Hepatocyte (in vitro differentiated cells): ENCODE results near the gene FES.

Experiments used
- EZH2 ChIP-seq: fragments of 200-600 bp; sonication (generic); IDR thresholded peaks from 2 replicates; pipeline ENCODE4 v1.6.1; 2016; ENCODE audit warnings: antibody characterized with exemption, mild to moderate bottlenecking, borderline replicate concordance
- EZH2phosphoT487 ChIP-seq: fragments of 200-600 bp; sonication (generic); IDR thresholded peaks from one replicate; pipeline ENCODE4 v1.6.1; 2018; ENCODE audit warnings: antibody characterized with exemption, mild to moderate bottlenecking, low read depth, moderate library complexity; ENCODE audit not compliant: unreplicated experiment, severe bottlenecking
- TF ChIP-seq, protein P1 (sequence below): fragments of 200-600 bp; sonication (generic); IDR thresholded peaks from 2 replicates; pipeline ENCODE4 v1.5.1; 2016; ENCODE audit warnings: antibody characterized with exemption, mild to moderate bottlenecking; ENCODE audit not compliant: poor library complexity

DNA sequence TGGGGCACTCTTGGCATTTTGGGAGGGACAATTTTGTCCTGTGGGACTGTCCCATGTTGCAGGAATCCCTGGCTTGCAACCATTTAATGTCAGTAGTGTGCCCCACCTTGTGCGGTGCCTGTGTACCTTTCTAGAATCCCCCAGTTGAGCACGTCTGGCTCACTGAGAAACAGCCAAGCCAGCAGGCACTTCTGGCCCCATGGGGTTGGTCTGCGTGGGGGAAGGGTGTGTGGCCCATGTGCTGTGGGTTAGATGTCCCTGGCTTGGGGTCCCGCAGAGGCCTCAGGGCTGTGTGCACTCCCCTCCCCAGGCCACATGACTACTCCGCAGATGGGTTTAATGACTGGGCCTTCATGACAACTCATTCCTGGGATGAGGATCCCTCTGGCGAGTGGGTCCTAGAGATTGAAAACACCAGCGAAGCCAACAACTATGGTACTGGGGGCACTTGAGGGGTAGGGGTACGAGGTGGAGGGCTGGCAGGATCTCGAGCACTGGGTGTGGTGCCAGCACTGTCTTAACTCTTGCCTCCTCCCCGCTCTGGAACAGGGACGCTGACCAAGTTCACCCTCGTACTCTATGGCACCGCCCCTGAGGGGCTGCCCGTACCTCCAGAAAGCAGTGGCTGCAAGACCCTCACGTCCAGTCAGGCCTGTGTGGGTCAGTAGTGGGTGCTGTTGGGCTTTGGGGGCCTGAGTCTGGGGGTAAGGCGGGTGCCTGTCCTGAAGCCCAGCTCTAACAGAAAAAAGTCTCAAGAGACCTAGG lies 3.7 kb upstream of the FES start:
- TF ChIP-seq, protein P1, sequence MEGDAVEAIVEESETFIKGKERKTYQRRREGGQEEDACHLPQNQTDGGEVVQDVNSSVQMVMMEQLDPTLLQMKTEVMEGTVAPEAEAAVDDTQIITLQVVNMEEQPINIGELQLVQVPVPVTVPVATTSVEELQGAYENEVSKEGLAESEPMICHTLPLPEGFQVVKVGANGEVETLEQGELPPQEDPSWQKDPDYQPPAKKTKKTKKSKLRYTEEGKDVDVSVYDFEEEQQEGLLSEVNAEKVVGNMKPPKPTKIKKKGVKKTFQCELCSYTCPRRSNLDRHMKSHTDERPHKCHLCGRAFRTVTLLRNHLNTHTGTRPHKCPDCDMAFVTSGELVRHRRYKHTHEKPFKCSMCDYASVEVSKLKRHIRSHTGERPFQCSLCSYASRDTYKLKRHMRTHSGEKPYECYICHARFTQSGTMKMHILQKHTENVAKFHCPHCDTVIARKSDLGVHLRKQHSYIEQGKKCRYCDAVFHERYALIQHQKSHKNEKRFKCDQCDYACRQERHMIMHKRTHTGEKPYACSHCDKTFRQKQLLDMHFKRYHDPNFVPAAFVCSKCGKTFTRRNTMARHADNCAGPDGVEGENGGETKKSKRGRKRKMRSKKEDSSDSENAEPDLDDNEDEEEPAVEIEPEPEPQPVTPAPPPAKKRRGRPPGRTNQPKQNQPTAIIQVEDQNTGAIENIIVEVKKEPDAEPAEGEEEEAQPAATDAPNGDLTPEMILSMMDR, result no peak
- no peak for TF ChIP-seq EZH2phosphoT487
- TF ChIP-seq EZH2, result no peak
